Neural crest cell (in vitro differentiated cells): Measurements from ENCODE around the gene NHLRC2. TPM values are rescaled to one million over a fixed set of nuclear protein-coding genes. Genes with fewer than 3 reads are reported as not detected.
A peak's percentile ranks its signal among the peaks of the same experiment; 100 is the strongest.

Source experiments
- DNase-seq: peaks from one replicate; pipeline ENCODE4 v3.0.0; 2021; ENCODE audit warnings: low read depth, mixed read lengths, low spot score
- H3K27ac Mint-ChIP-seq: one replicate; pipeline ENCODE4 v1.8.0; 2021; ENCODE audit warnings: mild to moderate bottlenecking, mixed read lengths; ENCODE audit not compliant: unreplicated experiment
- H3K27me3 Mint-ChIP-seq: 2 replicates; pipeline ENCODE4 v1.8.0; 2021; ENCODE audit warnings: low read depth, mild to moderate bottlenecking, mixed read lengths
- H3K36me3 Mint-ChIP-seq: 2 replicates; pipeline ENCODE4 v1.8.0; 2021; ENCODE audit warnings: low read depth, mild to moderate bottlenecking, mixed read lengths
- H3K4me1 Mint-ChIP-seq: 2 replicates; pipeline ENCODE4 v1.8.0; 2021; ENCODE audit warnings: mixed read lengths
- H3K4me3 Mint-ChIP-seq: one replicate; pipeline ENCODE4 v1.8.0; 2021; ENCODE audit warnings: mild to moderate bottlenecking, mixed read lengths
- H3K9me3 Mint-ChIP-seq: 2 replicates; pipeline ENCODE4 v1.8.0; 2021; ENCODE audit warnings: mixed read lengths
- total RNA-seq: library from RNA; stranded (reverse); gene quantifications from 2 replicates; pipeline ENCODE4 v1.2.1, GENCODE V29; 2021
- TF ChIP-seq, protein P1 (sequence below): fragments of 200-600 bp; sonication (generic); conservative IDR thresholded peaks from 2 replicates; pipeline ENCODE4 v1.5.0; 2021; ENCODE audit warnings: antibody characterized with exemption, mild to moderate bottlenecking

The NHLRC2 gene
- total RNA-seq, 1 donor from 2014 or later, result 58.7 TPM

DNA sequence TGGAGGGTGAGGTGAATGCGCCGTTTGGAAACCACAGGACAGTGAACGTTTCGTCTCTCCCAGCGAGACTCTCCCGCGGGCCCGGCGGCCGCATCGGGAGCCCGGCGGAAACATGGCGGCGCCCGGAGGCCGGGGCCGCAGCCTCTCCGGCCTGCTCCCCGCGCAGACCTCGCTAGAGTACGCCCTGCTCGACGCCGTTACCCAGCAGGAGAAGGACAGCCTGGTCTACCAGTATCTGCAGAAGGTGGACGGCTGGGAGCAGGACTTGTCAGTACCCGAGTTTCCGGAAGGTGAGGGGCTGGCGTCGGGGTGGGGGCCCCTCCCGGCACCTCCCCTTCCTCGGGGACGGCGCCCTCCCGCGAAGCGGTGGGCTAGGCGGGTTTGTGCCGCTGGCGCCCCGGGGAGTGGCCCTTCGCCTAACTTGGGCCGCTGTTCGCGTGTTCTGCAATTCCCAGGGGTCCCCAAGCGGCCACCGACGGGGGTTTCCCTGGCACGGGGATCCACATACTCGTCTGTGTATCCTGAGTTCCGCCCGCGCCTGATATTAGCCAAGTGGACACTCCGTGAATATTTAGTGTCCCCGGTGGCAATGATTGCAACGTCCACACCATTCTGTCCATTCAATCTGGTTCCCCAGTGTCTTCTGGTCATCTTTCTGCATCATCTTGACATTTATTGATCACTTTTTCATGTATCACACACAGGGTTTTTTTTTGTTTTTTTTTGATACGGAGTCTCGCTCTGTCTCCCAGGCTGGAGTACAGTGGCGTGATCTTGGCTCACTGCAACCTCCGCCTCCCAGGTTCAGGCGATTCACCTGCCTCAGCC lies 514 bp downstream of the NHLRC2 start:
- Mint-ChIP-seq H3K9me3 (no peaks in the 10 kb centered on the region), H3K27me3 (no peaks in the 10 kb centered on the region), H3K27ac (peak overlapping the region; percentile 99), H3K36me3 (peaks cover 15% of the 10 kb centered on the region), H3K4me3 (peak overlapping the region; percentile 98), H3K4me1 (peaks cover 59% of the 10 kb centered on the region)
- TF ChIP-seq, protein P1, sequence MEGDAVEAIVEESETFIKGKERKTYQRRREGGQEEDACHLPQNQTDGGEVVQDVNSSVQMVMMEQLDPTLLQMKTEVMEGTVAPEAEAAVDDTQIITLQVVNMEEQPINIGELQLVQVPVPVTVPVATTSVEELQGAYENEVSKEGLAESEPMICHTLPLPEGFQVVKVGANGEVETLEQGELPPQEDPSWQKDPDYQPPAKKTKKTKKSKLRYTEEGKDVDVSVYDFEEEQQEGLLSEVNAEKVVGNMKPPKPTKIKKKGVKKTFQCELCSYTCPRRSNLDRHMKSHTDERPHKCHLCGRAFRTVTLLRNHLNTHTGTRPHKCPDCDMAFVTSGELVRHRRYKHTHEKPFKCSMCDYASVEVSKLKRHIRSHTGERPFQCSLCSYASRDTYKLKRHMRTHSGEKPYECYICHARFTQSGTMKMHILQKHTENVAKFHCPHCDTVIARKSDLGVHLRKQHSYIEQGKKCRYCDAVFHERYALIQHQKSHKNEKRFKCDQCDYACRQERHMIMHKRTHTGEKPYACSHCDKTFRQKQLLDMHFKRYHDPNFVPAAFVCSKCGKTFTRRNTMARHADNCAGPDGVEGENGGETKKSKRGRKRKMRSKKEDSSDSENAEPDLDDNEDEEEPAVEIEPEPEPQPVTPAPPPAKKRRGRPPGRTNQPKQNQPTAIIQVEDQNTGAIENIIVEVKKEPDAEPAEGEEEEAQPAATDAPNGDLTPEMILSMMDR, result peak; percentile 35
- peak; percentile 53 for DNase-seq

DNA sequence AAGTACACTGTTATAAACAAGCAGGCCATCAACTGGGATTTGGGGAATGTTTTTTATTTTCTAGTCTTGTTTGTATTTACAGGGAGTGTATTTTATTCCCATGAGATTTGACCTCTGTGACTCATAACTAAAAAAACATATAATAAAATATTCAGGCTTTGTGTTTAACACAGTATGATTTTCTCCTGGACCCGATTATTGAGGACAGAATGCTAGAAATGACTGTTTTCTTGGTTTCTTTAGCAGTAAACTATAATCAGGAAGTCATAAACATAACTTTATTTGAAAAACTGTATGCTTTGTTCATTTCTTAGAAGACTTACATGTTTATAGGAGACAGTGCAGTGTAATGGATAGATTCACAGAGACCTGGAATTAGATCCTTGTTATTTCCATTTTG lies 2.1 kb downstream of the NHLRC2 start:
- peak overlapping the region; percentile 98 for H3K4me3 Mint-ChIP-seq
- no peaks in the 10 kb centered on the region for H3K9me3 Mint-ChIP-seq
- H3K4me1 Mint-ChIP-seq, result peaks cover 55% of the 10 kb centered on the region
- H3K27me3 Mint-ChIP-seq, result no peaks in the 10 kb centered on the region
- H3K36me3 Mint-ChIP-seq, result peaks cover 24% of the 10 kb centered on the region
- no peak overlapping the region for H3K27ac Mint-ChIP-seq
- no peak for DNase-seq
- TF ChIP-seq, protein P1, result no peak

DNA sequence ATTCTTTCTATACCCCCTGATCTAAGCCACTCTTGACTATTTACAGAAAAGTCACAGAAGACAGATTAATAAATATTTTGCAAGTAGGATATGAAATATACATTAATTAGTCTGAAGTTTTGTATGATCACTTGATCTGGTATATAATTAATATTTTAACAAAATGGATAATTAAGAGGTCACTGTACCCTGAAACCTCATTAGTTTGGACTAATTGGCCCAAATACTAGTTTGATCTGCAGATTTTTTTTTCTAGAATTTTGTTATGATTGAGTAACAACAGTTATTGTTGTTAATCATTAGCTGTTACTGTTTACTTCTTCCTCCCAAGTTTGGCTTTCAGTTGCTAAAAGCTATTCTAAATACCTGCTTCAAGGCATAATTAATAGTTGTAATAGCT lies 2.7 kb downstream of the NHLRC2 start:
- Mint-ChIP-seq H3K27ac (no peak overlapping the region), H3K4me3 (peak overlapping the region; percentile 70), H3K36me3 (peaks cover 27% of the 10 kb centered on the region), H3K9me3 (no peaks in the 10 kb centered on the region), H3K27me3 (no peaks in the 10 kb centered on the region), H3K4me1 (peaks cover 55% of the 10 kb centered on the region)
- TF ChIP-seq, protein P1, result no peak
- DNase-seq, result no peak

DNA sequence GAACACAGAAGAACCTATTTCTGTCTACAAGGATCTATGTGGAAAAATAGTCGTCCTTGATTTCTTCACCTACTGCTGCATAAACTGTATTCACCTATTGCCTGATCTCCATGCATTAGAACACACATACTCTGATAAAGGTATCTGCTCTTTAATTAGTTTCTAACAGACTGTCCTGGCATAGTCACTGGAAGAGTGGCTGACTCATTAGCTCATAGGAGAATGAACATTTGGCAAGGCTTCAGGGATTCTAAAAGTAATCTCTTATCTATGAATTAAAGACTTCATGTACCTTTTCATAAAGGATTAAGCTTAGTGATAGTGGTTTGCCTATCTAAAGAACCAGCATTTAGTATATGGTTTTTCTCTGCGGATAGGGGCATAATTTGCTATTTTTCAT lies 4.1 kb downstream of the NHLRC2 start:
- TF ChIP-seq, protein P1, result no peak
- Mint-ChIP-seq H3K4me1 (peaks cover 42% of the 10 kb centered on the region), H3K4me3 (peak overlapping the region; percentile 20), H3K9me3 (no peaks in the 10 kb centered on the region), H3K27me3 (no peaks in the 10 kb centered on the region), H3K36me3 (peaks cover 34% of the 10 kb centered on the region), H3K27ac (no peak overlapping the region)
- no peak for DNase-seq

DNA sequence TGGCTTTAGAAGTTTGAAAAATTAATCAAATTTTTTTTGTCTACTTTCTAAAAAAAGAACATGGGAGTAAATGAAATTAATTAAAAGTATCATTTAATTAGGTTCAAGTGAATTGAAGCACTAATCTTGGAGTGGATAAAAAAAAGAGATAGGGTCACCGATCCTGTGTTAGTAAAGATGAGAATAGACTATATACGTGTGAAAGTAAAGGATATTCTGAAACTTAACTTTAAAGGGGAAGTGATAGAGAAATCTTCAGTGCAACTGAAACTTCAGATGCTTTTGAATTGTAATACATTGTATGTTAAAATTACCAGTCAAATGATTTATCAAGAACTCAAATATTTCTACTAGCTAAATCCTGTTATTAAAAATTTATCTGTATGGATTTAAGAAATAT lies 4.8 kb downstream of the NHLRC2 start:
- TF ChIP-seq, protein P1, result no peak
- Mint-ChIP-seq H3K4me3 (no peak overlapping the region), H3K27ac (no peak overlapping the region), H3K27me3 (no peaks in the 10 kb centered on the region), H3K4me1 (peaks cover 35% of the 10 kb centered on the region), H3K36me3 (peaks cover 41% of the 10 kb centered on the region), H3K9me3 (no peaks in the 10 kb centered on the region)
- DNase-seq, result no peak
